Inferior parietal cortex (tissue), 1 donor: Measurements from ENCODE around the gene LY6G5B.
"Not testable (repeated sequence)": the region's sequence is repeated elsewhere in the genome, so short reads cannot be mapped to it uniquely, and the experiment has no call there.

Experiments
- DNase-seq: peaks from one replicate; pipeline ENCODE4 v3.0.0-alpha.2; 2016; ENCODE audit errors: extremely low spot score

The LY6G5B gene

GRCh38 chr6:31691078-31691463 is 21.3 kb downstream of the LY6G5B start:
- no peak for DNase-seq

GRCh38 chr6:31691564-31692108 is 21.9 kb downstream of the LY6G5B start:
- DNase-seq, result no peak

- DNase-seq, result no peak
Measured at GRCh38 chr6:31692353-31692752, 22.6 kb downstream of the LY6G5B start.

- no peak for DNase-seq
Measured at GRCh38 chr6:31692886-31693285, 23.1 kb downstream of the LY6G5B start.

- DNase-seq, result no peak
Measured at GRCh38 chr6:31693535-31693934, 23.8 kb downstream of the LY6G5B start.

GRCh38 chr6:31697555-31697954 is 27.8 kb downstream of the LY6G5B start:
- DNase-seq, result no peak

GRCh38 chr6:31700740-31701401 is 31.1 kb downstream of the LY6G5B start:
- DNase-seq, result no peak

GRCh38 chr6:31701666-31702404 is 32.1 kb downstream of the LY6G5B start:
- no peak for DNase-seq

- no peak for DNase-seq
Measured at GRCh38 chr6:31702405-31702818, 32.6 kb downstream of the LY6G5B start.

GRCh38 chr6:31702819-31703716 is 33.3 kb downstream of the LY6G5B start, which contains the start of gene ABHD16A:
Gene ABHD16A (minus strand): TSS chr6:31703324. CDS start chr6:31703281, 43 bp downstream.
- peak; percentile 99 for DNase-seq

- no peak for DNase-seq
Measured at GRCh38 chr6:31705931-31706330, 36.2 kb downstream of the LY6G5B start.

GRCh38 chr6:31706599-31706998 is 36.8 kb downstream of the LY6G5B start, which contains the start of gene LY6G6F:
Gene LY6G6F (plus strand): TSS chr6:31706866. CDS start chr6:31706907, 41 bp downstream.
- no peak for DNase-seq

GRCh38 chr6:31707701-31708100 is 37.9 kb downstream of the LY6G5B start:
- no peak for DNase-seq

GRCh38 chr6:31708224-31708623 is 38.4 kb downstream of the LY6G5B start:
- no peak for DNase-seq

GRCh38 chr6:31709157-31709556 is 39.4 kb downstream of the LY6G5B start:
- DNase-seq, result not testable (repeated sequence)

GRCh38 chr6:31710523-31711219 is 40.9 kb downstream of the LY6G5B start:
- DNase-seq, result no peak

- DNase-seq, result no peak
Measured at GRCh38 chr6:31711233-31711632, 41.5 kb downstream of the LY6G5B start.

- no peak for DNase-seq
Measured at GRCh38 chr6:31712296-31712695, 42.5 kb downstream of the LY6G5B start.

GRCh38 chr6:31713465-31713864 is 43.7 kb downstream of the LY6G5B start:
- no peak for DNase-seq

- no peak for DNase-seq
Measured at GRCh38 chr6:31713991-31714684, 44.4 kb downstream of the LY6G5B start.
